Subcutaneous adipose tissue (tissue), 4 donors: ENCODE measurements around the gene PPARA. TPM values are rescaled to one million over a fixed set of nuclear protein-coding genes. Genes with fewer than 3 reads are reported as not detected.

Experiments used
- total RNA-seq, 4 donors: library from RNA; depleted of rRNA; stranded (reverse); fragments of >200 nt; gene quantifications; one replicate each; pipeline ENCODE4 v1.1.0, GENCODE V29; 2016
- TF ChIP-seq, protein P1 (sequence below): fragments of 450-650 bp; IDR thresholded peaks from one replicate; pipeline ENCODE4 v1.5.1; 2016; ENCODE audit warnings: low read depth, mild to moderate bottlenecking, control low read depth, antibody characterized with exemption, moderate library complexity

Gene PPARA
- total RNA-seq, 4 donors from 2014 or later, result 23.5 to 51.0 (median 36.0) TPM

GRCh38 chr22:46247443-46247975 is 97.2 kb downstream of the PPARA start:
- TF ChIP-seq, protein P1, sequence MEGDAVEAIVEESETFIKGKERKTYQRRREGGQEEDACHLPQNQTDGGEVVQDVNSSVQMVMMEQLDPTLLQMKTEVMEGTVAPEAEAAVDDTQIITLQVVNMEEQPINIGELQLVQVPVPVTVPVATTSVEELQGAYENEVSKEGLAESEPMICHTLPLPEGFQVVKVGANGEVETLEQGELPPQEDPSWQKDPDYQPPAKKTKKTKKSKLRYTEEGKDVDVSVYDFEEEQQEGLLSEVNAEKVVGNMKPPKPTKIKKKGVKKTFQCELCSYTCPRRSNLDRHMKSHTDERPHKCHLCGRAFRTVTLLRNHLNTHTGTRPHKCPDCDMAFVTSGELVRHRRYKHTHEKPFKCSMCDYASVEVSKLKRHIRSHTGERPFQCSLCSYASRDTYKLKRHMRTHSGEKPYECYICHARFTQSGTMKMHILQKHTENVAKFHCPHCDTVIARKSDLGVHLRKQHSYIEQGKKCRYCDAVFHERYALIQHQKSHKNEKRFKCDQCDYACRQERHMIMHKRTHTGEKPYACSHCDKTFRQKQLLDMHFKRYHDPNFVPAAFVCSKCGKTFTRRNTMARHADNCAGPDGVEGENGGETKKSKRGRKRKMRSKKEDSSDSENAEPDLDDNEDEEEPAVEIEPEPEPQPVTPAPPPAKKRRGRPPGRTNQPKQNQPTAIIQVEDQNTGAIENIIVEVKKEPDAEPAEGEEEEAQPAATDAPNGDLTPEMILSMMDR, result no peak

DNA sequence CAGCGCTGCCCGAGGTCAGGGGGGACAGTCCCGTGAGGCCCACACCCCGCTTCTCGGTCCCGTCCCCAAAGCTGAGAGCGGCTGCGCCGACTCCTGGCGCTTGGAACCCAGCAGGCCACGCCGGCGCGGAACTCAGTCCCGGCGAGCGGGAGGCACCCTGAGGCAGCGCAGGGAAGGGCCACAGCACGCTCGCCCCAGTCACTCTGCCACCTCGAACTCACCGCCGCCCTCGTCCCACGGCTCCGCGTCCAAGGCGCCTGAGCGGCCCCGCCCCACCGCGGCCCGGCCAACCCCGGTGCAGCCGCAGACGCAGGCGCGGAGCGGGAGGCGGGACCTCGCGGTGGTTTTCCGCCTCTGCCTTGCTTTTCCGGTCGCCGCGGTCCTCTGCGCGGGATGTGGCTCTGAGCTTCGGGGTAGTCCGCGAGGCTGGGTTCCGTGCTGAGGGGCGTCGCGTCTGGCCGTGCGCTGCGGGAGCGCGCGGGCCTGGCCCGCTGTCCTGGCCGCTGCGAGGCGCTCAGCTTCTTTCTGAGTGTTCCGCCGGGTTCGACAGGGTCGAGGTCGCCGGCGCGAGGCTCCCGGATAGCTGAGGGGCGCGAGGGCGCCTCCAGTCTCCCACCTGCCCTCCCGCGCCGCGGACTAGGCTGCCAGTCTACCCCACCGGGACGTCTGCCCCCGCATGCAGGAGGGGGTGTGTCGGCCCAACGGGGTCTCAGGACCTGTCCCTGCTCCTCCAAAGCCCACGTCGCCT is 99.9 kb downstream of the PPARA start, which contains the start of gene CDPF1:
TSS of gene CDPF1 (minus strand) at position 259 of the 748 bp plus-strand sequence. CDS start 2,009 bp downstream, outside the sequence.
- TF ChIP-seq, protein P1, result no peak

GRCh38 chr22:46250783-46251125 is 100.4 kb downstream of the PPARA start:
- TF ChIP-seq, protein P1, result no peak

GRCh38 chr22:46251266-46251665 is 100.9 kb downstream of the PPARA start:
- TF ChIP-seq, protein P1, result no peak

DNA sequence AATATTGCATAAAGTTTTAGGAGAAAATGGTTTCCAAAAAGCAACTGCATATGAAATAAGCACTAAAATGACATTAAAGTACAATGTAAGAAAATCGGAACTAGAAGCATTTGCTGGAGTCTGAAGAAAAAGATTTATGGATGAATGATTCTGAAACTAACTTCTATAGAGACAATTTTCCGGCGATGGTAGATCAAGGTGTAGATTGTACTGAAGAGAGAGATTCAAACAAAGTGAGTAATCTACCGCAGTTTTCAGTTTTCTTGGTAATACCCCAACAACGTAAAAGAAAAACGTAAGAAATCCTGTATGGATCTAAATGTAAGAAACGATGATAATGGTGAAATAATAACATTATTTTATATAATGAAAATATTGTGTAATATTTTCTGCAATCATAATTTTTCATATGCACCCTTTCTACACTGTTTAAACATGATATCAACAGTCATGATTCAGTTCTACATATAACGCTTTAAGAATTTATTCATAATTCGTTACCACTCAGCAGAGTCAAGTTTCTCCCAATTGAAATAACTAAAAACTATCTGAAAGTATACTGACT is 101.6 kb downstream of the PPARA start:
- TF ChIP-seq, protein P1, result no peak

GRCh38 chr22:46256358-46256958 is 106.1 kb downstream of the PPARA start:
- TF ChIP-seq, protein P1, result no peak

GRCh38 chr22:46259374-46259773 is 109.0 kb downstream of the PPARA start:
- TF ChIP-seq, protein P1, result no peak
